NOMO-1 treated with dmso at 0.1 percent for 144 hours (cell line): Measurements from ENCODE around the gene RAB27B.

ENCODE experiments used
- DNase-seq: peaks from one replicate; lab custom pipeline; 2025; ENCODE audit not compliant: unreplicated experiment; lab: John Stamatoyannopoulos, UW

The RAB27B gene

DNA sequence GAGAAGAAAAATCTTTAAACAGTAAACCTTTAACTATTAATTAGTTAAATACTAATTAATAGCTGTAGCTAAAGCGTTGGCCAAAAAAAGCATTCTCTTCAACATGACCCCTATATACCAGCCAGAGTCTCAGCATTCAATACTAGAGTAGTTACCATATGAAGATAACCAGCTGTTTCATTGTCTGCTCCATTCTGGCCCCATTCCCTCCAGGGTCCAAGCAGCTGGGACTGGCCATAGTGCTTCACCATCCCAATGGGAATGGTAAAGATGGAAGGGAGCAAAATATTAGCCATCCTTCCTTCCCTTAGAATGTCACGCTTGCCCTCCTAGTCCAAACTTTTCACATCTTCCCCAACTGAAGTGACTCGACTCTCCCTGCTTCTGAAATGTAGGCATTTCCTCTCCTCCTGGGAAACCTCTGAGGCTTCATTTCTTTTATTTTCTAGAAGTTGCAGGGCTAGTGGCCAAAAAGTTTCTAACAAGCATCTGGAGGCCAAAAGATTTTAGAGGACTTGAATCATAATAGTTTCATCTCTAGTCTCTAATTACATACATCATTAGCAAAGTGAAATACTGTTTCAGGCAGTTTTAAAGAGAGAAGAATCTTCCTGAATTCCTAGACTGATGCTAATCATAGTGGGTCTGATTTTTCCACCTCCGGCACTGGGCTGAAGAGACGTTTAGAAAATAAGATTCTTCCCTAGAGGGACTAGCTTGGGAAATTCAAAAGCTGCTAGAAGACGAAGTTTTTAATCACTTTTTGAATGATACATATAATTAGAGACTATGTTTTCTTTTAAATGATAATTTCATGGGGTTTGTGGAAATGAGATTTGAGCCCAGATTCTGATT, 78.3 kb downstream of the RAB27B start:
- no peak for DNase-seq

DNA sequence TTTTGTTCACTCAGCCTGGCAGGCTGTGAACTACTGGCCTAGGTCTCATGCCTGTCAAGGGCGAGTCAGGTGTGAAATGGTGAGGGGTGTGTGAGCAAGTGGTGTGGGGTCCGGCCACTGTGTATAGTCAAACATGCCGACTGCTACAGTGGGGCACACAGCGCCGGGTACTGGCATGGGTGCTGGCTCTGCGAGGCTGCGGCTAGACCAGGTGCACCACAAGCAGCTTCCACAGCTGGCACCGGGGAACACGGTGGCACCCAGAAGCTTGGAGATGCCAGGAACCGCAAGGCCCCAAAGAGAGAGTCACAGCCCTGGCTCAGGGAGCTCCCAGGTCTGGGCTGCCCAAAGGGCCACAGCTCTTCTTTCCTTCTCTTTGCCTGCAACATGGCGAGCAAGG, 81.3 kb downstream of the RAB27B start:
- no peak for DNase-seq

DNA sequence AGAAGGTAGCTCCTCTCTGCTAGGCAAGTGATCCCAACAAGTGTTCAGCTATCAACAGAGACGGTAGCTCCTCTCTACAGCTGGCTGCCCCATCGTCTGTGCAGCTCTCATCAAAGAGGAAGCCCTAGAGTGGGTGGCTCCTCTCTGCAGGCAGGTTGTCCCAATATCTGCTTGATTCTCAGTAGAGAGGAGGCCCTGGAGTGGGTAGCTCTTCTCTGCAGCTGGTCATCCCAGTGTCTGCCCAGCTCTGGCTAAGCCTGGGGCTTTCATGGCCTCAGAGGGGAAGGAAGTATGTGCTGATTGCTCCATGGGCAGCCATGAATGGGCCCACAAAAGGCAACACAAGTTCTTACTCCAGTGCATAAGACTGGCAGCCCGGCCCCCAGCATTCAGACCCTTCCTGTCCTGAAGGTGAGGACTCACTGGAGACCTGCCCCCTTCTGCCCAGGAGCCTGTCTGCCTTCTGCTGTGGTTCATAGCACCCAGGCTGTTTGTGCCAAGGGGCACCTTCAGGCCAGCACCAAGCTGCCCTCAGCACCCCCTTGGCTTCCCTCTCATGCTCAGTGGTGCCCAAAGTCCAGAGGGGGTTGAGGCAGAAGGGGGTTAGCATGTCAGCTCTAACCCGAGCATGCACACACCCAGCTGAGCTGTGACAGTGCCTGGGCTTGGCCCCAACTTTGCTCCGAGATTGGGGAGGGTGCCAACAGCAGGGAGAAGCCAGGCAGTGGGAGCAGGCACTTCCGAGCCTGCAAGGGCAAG, 82.1 kb downstream of the RAB27B start:
- DNase-seq = no peak

DNA sequence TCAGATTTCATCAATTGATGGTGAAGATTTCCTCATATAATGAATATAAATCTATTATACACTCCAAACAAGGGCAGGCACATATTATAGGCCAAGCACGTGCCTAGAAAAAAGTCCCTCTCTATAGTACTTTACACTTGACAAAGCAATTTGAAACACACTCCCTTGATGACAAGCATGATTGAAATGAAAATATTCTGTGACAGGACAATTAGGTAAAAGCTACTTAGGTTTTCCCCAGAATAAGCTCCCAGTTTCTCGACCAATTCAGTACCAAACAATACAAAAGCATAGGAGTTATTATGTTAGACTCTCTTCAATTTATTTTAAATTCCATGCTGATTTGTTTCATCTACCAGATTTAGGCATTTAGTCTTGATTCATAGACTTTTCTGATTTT, 83.3 kb downstream of the RAB27B start:
- no peak for DNase-seq

DNA sequence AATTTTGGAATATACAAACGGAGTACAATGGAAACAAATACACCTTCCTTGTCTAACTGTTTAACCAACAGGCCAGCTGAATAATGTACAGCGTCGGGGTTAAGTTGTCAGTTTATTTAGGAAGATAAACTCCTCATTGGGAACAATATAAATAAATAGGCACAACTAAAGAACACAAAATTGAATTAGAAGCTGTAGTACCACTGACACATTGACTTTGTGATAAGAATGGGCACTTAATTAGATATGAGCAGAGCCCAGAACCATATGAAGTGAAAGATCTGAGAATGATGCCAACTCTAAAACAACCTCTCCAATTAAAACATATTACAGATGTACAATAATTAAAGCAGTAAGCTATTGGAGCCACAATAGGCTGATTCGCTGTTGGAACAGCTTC, 86.5 kb downstream of the RAB27B start:
- DNase-seq = no peak

DNA sequence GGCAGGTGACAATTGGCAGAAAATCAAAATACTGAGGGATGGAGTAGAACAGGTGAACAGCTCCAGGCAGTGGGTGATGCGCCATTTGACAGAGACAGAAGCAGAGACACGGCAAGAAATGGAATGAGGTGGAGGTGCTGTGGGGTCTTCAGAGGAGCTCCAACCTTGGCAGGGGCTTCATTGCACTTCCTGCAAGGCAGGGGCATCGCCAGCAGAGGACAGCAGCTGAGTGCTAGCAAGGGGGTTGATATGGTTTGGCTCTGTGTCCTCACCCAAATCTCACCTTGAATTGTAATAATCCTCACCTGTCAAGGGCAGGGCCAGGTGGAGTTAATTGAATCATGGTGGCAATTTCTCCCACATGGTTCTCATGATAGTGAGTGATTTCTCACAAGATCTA, 88.2 kb downstream of the RAB27B start:
- no peak for DNase-seq

DNA sequence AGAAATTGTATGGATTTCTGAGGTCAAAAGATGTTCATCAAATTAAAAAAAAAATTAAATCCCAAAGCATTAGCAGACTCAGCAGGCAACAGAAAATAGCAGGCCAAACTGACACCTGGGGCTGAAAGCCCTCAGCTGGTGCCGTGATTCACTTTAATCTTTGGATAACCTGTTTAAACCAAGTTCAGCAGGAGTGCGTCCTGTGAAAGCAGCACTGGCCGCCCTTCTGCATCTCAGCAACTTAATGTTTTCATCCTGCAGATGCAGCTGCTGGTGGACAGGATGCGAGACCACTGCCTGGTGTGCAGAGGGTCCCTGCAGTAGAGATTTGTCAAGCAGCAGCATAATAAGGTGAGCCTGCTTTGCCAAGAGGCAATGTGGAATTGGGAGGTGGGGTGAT, 89.8 kb downstream of the RAB27B start:
- DNase-seq = no peak

DNA sequence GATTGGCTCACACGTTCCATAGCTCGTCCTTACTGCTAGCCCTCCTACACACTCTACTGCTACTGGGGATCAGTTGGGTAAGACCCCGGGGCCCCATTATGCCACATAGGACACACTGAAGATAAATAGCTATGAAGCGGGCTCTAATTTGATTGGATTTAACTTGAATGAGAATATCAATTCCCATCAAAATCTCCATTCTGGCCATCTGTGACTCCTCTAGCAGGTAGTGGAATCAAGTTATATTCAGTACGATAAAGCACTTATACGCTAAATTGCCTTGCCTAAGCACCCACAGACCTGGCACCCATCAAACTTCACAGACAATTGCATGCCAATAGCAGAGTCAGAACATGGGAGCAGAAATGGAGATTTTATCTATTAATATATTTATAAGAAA, 91.1 kb downstream of the RAB27B start:
- DNase-seq = no peak

DNA sequence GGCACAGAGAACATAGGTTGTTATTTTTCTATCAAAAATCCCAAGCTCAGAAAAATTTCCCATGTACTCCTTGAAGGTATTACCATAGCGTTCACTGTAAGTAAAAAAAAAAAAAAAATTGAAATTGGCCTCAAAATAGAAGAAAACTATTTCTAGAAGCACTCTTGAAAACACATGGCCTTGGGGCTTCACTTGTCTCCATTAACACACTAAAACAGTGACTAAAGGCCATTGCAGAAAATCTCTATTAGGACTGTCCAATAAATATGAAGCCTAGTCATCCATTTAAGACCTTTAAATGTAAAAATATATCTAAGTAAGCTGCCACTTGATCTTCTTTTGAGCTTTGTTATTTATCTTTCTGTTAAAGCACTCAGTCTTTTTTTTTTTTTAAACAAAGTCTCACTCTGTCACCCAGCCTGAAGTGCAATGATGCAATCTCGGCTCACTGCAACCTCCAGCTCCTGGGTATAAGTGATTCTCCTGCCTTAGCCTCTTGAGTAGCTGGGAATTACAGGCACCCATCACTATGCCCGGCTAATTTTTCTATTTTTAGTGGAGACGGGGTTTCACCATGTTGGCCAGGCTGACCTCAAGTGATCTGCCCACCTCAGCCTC, 95.2 kb downstream of the RAB27B start:
- no peak for DNase-seq

DNA sequence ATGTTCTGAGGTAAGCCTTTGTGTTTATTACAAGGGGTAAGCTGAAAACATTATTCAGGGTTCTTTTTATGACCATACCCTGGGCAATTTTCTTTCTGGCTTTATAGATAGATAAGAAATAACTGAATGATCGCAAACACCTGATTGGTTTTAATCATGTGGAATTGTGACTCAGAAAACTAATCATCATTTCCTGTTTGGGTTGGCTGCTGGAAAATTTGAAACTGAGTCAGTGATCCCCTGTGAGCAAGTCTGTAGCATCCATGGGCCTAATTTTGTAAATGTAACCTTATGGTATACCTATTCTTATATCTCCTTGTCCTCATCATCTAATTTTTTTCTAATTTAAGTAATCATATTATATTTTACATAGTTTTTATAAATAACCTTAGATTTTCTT, 96.7 kb downstream of the RAB27B start:
- DNase-seq = no peak

DNA sequence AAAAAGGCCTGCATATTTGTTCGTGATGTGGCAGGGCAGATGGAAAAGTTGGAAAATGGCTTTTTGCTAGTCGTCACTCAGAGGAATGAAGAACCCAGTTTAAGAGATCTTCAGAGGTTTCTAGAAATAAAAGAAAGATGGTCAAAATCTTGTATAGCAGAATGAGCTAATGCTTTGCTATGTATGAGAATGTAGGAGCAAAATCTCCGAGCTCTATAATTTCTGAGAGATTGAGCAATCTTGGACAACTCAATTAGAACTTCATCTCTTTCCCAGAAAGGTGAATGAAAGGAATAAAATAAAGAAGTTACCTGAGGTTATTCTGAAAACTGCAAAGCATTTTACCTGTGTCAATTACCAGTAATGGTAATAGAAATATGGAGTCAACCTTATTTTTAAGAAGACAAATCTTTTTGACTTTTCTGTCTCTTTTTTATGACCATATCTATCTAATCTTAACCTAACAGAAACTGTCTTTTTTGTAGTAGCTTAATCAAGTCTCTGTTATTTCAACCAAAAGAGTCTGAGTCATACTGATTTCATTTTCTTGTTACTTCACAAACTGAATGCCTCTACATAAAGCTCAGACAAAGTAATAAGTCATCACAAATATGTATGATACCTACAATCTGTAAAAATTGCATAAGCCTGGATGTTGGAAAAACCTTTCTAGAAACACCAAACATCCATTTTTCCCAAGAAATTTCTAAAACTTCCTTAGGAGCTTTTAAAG, 98.5 kb downstream of the RAB27B start:
- no peak for DNase-seq

DNA sequence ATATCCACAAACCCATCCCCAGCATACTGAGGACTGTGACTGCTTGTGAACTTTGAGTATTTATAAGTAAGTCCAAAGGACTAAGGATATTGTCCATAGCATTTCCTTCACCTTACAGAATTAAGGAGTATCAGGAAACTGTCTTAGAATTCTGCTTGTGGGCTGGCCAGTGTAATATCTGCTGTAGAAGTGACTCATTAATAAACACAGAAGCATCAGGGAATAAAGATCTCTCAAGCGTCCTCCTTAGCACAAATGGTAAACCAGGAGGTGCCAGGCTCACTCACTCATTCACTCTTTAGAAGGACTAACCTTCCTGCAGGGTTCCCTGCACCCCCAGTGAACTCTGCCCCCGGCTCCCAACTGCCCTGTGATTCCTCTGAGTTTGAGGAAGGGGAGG, 100.0 kb downstream of the RAB27B start:
- DNase-seq = no peak

DNA sequence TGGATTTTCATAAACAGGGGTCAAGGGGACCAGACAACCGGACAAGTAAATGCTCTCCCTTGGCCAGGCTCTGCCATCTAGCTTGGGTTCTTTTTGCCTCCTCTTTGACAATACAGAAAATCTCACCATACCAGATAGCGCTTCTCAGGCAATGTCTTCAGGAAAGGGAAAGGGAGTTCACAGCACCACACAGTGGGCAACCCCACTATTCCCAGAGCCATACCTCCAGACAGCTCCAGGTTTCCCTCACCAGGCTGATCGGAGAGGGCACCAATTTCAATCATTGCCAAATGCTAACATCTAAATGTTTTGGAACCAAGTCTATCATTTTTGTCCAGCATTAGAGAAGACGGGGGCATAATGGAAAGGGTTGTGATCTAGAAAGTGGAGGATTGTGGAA, 102.9 kb downstream of the RAB27B start:
- DNase-seq = no peak

DNA sequence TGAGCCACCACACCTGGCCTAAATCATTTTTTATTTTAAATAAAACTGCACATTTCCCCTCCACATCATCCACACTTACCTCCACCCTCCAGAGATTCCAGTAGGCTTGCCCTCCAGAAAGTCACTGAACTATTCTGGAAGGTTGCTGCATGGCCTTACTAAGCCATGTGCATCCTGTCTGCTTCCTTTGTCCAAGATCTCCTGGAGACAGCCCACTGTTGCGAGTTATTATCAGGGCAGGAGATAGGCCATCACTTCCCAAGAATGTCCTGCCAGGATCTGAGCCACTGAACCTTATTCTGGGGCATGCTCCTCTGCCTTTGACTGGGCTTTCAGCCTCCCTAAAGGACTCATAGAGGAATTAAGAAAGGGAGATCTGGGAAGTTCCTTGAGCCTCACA, 104.2 kb downstream of the RAB27B start:
- DNase-seq = no peak

DNA sequence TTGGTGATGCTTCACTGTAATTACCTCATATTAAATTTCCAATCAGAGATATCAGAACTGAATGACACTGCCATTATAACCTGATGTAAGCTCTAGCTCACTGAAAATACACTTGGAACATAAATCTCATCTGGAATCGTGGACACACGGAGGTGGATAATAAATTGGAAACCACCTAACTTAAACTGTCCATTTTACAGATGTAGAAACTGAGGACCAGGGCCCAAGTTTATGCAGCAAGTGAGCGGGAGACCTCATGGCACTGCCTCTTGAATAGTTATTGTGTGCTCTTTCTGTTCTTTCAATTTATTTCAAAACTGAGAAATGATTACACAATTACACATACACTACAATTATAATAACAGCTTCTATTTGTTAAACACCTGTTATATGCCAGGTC, 110.2 kb downstream of the RAB27B start:
- DNase-seq = no peak

DNA sequence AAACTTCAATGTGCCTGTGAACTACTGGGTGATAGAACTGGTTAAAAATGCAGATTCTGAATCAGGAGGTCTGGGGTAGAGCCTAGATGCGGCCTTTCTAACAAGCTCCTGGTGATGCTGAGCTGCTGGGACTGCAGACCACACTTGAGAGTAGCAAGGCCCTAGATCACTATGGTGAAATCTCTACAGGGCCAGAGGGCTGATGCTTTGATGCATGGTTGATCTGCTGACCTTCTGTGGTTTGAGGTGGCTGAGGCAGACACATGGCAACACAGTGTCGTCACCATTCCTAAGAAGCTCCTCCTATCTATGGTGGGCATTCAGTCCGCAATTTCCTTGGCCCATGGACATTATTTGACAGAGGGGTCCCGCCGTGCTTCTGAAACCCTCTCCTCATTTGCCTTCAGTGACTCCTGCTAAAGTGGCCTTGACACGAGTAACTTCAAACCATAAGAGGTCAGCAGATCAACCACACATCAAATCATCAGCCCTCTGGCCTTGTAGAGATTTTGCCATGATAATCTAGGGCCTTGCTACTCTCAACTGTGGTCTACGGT, 111.2 kb downstream of the RAB27B start:
- DNase-seq = no peak

DNA sequence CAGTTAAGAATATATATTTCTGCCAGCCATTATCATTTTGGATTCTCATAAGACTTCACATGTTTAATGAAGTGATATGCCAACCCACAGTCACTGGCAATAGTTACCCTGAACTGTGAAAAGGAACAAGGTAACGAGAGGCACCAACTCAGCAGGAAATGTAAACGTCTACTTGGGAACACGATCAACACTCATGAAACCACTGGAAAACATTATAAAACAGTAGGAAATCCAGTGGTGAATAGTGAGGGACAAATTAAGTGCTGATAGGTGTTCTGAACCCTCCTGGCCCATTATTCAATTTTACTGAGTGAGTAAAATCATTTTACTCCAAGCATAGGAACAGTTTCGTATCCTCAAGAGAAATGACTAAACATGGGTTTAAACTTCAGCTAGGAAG, 113.9 kb downstream of the RAB27B start:
- no peak for DNase-seq

DNA sequence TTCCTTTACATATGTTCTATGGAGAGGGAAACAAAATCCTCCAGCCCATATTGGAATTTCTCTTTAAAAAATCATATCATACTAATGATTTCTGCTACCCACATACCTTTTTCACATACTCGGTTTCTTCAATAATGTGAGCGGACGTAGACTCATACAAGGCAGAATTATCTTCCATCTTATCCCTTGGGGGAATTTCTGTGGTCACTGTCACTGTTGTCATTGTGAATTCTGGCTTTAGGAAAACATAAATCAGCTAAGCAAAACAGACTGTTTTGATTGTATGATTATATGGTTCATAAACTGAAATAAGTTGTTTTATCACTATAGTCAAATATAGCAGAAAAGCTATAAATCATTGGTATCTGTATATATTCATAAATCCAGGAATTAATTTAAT, 114.3 kb downstream of the RAB27B start:
- DNase-seq = no peak
